H1 (cell line): Measurements from ENCODE around the gene RABEPK.
"Not testable (repeated sequence)": the region's sequence is repeated elsewhere in the genome, so short reads cannot be mapped to it uniquely, and the experiment has no call there.

Source experiments
- GTF2F1 ChIP-seq: IDR thresholded peaks from 2 replicates; pipeline ENCODE4 v1.6.1; 2012; ENCODE audit warnings: low read depth, low read length, improper control_type of control experiment, borderline replicate concordance
- POLR2A ChIP-seq, 2 experiments: IDR thresholded peaks; 1 replicate in 1 of 2; 2 replicates in 1 of 2; pipeline ENCODE4 v1.6.1; 2011; ENCODE audit warnings: low read depth in 2 of 2, low read length in 2 of 2, mild to moderate bottlenecking in 2 of 2; ENCODE audit errors: control extremely low read depth in 1 of 2
- RFX5 ChIP-seq: IDR thresholded peaks from 2 replicates; pipeline ENCODE4 v1.6.1; 2011; ENCODE audit warnings: low read depth, low read length, improper control_type of control experiment, borderline replicate concordance
- SP2 ChIP-seq: IDR thresholded peaks from 2 replicates; pipeline ENCODE4 v1.6.1; 2012; ENCODE audit warnings: mild to moderate bottlenecking, low read length, inconsistent platforms
- TEAD4 ChIP-seq: IDR thresholded peaks from 2 replicates; pipeline ENCODE4 v1.6.1; 2012; ENCODE audit warnings: low read depth, low read length, inconsistent platforms, mixed read lengths
- ZNF274 ChIP-seq: IDR thresholded peaks from 2 replicates; pipeline ENCODE4 v1.7.0; 2012; ENCODE audit warnings: low read length, borderline replicate concordance; ENCODE audit errors: extremely low read depth
- TF ChIP-seq, protein P1 (sequence below), 3 experiments: IDR thresholded peaks; 1 replicate in 2 of 3; 2 replicates in 1 of 3; pipeline versions ENCODE4 v1.5.1 to v1.6.1; 2011; ENCODE audit warnings: low read length in 3 of 3, mild to moderate bottlenecking in 3 of 3, inconsistent platforms in 2 of 3, low read depth in 1 of 3, moderate library complexity in 1 of 3; ENCODE audit not compliant: insufficient read depth in 1 of 3; ENCODE audit errors: control extremely low read depth in 1 of 3

DNA sequence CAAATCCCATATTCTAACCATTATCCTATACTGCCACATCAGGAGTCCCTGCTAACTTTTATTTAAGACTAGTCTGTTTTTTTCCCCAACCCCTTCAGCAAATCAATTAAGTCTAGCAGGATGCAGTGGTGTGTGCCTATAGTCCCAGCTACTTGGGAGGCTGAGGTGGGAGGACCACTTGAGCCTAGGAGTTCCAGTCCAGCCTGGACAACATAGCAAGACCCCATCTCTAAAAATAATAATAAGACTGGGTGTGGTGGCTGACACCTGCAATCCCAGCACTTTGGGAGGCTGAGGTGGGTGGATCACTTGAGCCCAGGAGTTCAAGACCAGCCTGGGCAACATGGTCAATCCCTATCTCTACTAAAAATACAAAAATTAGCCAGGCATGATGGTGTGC, 24.5 kb downstream of the RABEPK start:
- TF ChIP-seq TEAD4; POLR2A (IDR thresholded peaks at IDR 0.05; ENCODE audit: control extremely low read depth in 1 of 2, low read depth in 2 of 2, low read length in 2 of 2); RFX5; ZNF274; SP2; GTF2F1: not testable (repeated sequence)
- TF ChIP-seq, protein P1, sequence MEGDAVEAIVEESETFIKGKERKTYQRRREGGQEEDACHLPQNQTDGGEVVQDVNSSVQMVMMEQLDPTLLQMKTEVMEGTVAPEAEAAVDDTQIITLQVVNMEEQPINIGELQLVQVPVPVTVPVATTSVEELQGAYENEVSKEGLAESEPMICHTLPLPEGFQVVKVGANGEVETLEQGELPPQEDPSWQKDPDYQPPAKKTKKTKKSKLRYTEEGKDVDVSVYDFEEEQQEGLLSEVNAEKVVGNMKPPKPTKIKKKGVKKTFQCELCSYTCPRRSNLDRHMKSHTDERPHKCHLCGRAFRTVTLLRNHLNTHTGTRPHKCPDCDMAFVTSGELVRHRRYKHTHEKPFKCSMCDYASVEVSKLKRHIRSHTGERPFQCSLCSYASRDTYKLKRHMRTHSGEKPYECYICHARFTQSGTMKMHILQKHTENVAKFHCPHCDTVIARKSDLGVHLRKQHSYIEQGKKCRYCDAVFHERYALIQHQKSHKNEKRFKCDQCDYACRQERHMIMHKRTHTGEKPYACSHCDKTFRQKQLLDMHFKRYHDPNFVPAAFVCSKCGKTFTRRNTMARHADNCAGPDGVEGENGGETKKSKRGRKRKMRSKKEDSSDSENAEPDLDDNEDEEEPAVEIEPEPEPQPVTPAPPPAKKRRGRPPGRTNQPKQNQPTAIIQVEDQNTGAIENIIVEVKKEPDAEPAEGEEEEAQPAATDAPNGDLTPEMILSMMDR (IDR thresholded peaks at IDR 0.05; ENCODE audit: control extremely low read depth in 1 of 3, insufficient read depth in 1 of 3, low read depth in 1 of 3, low read length in 3 of 3), result not testable (repeated sequence)
